K562 (cell line): ENCODE results near the gene CNOT11. TPM values are rescaled to one million over a fixed set of nuclear protein-coding genes. Genes with fewer than 3 reads are reported as not detected.
A peak's percentile ranks its signal among the peaks of the same experiment; 100 is the strongest.

Source experiments
- ERF ChIP-seq: fragments of 450-650 bp; formaldehyde crosslinking; IDR thresholded peaks from 2 replicates; pipeline ENCODE4 v1.4.0; 2020; ENCODE audit warnings: mild to moderate bottlenecking, mixed read lengths
- FOXA3 ChIP-seq, 2 experiments: fragments of 450-650 bp in 1 of 2; sonication (generic) in 1 of 2; formaldehyde crosslinking; IDR thresholded peaks in 1 of 2; conservative IDR thresholded peaks in 1 of 2; 2 replicates each; pipeline versions ENCODE4 v1.4.0 to v1.8.0; 2020 to 2022; ENCODE audit warnings: mild to moderate bottlenecking in 2 of 2, missing genetic modification reagents in 1 of 2
- GABPB2 ChIP-seq: fragments of 250-450 bp; sonication (Bioruptor Pico); conservative IDR thresholded peaks from 2 replicates; pipeline ENCODE4 v1.5.1; 2021; ENCODE audit warnings: mild to moderate bottlenecking
- HLTF ChIP-seq: fragments of 450-650 bp; IDR thresholded peaks from 2 replicates; pipeline ENCODE4 v1.6.1; 2016
- HNRNPL ChIP-seq: fragments of 200-400 bp; formaldehyde crosslinking; IDR thresholded peaks from 2 replicates; pipeline ENCODE4 v1.6.1; 2017; ENCODE audit warnings: low read depth, mild to moderate bottlenecking, low read length
- NFRKB ChIP-seq: fragments of 450-650 bp; IDR thresholded peaks from 2 replicates; pipeline ENCODE4 v1.6.1; 2016; ENCODE audit warnings: low read depth
- POU5F1 ChIP-seq: fragments of 150-350 bp; IDR thresholded peaks from 2 replicates; pipeline ENCODE4 v1.6.1; 2014; ENCODE audit warnings: borderline replicate concordance, low read length, low read depth, mild to moderate bottlenecking; ENCODE audit not compliant: partially characterized antibody
- SMC3 ChIP-seq: conservative IDR thresholded peaks from 2 replicates; pipeline ENCODE4 v1.6.1; 2011; ENCODE audit warnings: low read depth, low read length, improper control_type of control experiment; ENCODE audit not compliant: insufficient read depth
- TBL1XR1 ChIP-seq, 2 experiments: IDR thresholded peaks; 2 replicates each; pipeline ENCODE4 v1.6.1; 2012; ENCODE audit warnings: improper control_type of control experiment in 2 of 2, low read length in 2 of 2, mild to moderate bottlenecking in 1 of 2
- TCF7L2 ChIP-seq: fragments of 150-350 bp; IDR thresholded peaks from 2 replicates; pipeline ENCODE4 v1.6.1; 2016; ENCODE audit warnings: low read depth, mild to moderate bottlenecking, low read length, moderate library complexity
- polyA plus RNA-seq, 8 experiments: library from polyadenylated mRNA; depleted of rRNA in 4 of 8; stranded (reverse) in 5 of 8; unstranded in 3 of 8; fragments of >200 nt; fragmentation: Nextera tagmentation in 2 of 8; fragmentation: Illumina TruSeq in 1 of 8; extraction: Ambion mirVana in 2 of 8; extraction: Trizol in 1 of 8; gene quantifications; 2 replicates each; pipeline versions ENCODE4 v1.2.1 to v1.2.3, GENCODE V29; 2011 to 2014; ENCODE audit warnings: inconsistent platforms in 1 of 8, missing spikeins in 1 of 8
- total RNA-seq, 7 experiments: library from RNA; depleted of rRNA in 6 of 7; stranded (reverse); fragments of >200 nt in 6 of 7; fragmentation: Illumina TruSeq in 2 of 7; extraction: Trizol in 2 of 7; gene quantifications; 2 replicates each; pipeline versions ENCODE4 v1.2.1 to v1.2.3, GENCODE V29; 2011 to 2021; ENCODE audit warnings: low replicate concordance in 1 of 7
- TF ChIP-seq, protein P1 (sequence below): fragments of 250-450 bp; sonication (Bioruptor Pico); IDR thresholded peaks from 2 replicates; pipeline ENCODE4 v1.4.0; 2020
- TF ChIP-seq, protein P2 (sequence below): sonication (generic); formaldehyde crosslinking; IDR thresholded peaks from 2 replicates; pipeline ENCODE4 v1.8.0; 2022; ENCODE audit warnings: mild to moderate bottlenecking, low read depth, missing genetic modification reagents
- TF ChIP-seq, protein P3 (sequence below): fragments of 250-450 bp; sonication (Bioruptor Pico); IDR thresholded peaks from 2 replicates; pipeline ENCODE4 v1.5.0; 2021; ENCODE audit warnings: mild to moderate bottlenecking, borderline replicate concordance
- TF ChIP-seq, protein P4 (sequence below), 2 experiments: fragments of 450-650 bp; IDR thresholded peaks; 2 replicates each; pipeline ENCODE4 v1.6.1; 2018; ENCODE audit warnings: mild to moderate bottlenecking in 2 of 2, low read depth in 1 of 2; ENCODE audit not compliant: partially characterized antibody in 2 of 2

CNOT11 gene
- total and polyA plus RNA-seq, 9 of the 15 experiments (the other 6 are each of a cell fraction or from before 2014, with no cell fraction given), result 12.7 to 163 (median 64.2) TPM

DNA sequence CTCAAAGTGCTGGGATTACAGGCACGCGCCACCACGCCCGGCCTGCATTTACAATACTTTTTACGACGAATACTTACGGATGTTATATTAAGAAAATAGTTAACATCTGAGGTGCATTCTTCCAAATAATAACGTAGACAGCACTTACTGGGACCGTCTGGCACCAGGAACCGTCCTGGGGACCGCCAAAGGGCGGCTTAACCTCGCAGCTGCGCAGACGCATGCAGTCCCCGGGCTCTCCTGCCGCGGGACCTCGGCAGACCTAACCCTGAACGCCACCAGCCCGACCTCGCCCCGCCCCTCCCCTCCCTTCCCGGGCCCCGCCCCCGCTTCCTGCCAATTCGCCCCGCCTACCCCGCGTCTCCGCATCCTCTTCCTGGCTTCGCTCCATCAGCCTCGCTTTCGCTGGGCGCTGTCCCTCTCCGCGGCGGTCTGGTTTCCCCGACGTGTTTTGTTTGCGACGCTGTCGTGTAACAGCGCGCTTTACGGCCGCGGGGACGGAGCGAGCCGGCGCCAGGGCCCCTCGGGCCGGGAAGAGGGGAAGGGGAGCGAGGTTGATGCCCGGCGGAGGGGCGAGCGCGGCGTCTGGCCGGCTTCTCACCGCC is at the start of gene CNOT11 (continued):
- TF ChIP-seq, protein P1, sequence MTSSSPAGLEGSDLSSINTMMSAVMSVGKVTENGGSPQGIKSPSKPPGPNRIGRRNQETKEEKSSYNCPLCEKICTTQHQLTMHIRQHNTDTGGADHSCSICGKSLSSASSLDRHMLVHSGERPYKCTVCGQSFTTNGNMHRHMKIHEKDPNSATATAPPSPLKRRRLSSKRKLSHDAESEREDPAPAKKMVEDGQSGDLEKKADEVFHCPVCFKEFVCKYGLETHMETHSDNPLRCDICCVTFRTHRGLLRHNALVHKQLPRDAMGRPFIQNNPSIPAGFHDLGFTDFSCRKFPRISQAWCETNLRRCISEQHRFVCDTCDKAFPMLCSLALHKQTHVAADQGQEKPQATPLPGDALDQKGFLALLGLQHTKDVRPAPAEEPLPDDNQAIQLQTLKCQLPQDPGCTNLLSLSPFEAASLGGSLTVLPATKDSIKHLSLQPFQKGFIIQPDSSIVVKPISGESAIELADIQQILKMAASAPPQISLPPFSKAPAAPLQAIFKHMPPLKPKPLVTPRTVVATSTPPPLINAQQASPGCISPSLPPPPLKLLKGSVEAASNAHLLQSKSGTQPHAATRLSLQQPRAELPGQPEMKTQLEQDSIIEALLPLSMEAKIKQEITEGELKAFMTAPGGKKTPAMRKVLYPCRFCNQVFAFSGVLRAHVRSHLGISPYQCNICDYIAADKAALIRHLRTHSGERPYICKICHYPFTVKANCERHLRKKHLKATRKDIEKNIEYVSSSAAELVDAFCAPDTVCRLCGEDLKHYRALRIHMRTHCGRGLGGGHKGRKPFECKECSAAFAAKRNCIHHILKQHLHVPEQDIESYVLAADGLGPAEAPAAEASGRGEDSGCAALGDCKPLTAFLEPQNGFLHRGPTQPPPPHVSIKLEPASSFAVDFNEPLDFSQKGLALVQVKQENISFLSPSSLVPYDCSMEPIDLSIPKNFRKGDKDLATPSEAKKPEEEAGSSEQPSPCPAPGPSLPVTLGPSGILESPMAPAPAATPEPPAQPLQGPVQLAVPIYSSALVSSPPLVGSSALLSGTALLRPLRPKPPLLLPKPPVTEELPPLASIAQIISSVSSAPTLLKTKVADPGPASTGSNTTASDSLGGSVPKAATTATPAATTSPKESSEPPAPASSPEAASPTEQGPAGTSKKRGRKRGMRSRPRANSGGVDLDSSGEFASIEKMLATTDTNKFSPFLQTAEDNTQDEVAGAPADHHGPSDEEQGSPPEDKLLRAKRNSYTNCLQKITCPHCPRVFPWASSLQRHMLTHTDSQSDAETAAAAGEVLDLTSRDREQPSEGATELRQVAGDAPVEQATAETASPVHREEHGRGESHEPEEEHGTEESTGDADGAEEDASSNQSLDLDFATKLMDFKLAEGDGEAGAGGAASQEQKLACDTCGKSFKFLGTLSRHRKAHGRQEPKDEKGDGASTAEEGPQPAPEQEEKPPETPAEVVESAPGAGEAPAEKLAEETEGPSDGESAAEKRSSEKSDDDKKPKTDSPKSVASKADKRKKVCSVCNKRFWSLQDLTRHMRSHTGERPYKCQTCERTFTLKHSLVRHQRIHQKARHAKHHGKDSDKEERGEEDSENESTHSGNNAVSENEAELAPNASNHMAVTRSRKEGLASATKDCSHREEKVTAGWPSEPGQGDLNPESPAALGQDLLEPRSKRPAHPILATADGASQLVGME (CRISPR knock-in tag), result no peak
- no peak for TF ChIP-seq ERF
- TF ChIP-seq FOXA3 (CRISPR knock-in tag; conservative IDR thresholded peaks at IDR 0.05 in 1 of 2, IDR thresholded peaks at IDR 0.05 in 1 of 2), result no peak
- TF ChIP-seq, protein P2, sequence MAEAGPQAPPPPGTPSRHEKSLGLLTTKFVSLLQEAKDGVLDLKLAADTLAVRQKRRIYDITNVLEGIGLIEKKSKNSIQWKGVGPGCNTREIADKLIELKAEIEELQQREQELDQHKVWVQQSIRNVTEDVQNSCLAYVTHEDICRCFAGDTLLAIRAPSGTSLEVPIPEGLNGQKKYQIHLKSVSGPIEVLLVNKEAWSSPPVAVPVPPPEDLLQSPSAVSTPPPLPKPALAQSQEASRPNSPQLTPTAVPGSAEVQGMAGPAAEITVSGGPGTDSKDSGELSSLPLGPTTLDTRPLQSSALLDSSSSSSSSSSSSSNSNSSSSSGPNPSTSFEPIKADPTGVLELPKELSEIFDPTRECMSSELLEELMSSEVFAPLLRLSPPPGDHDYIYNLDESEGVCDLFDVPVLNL (CRISPR knock-in tag), result no peak
- TF ChIP-seq NFRKB, result no peak
- TF ChIP-seq HNRNPL, result no peak
- no peak for TF ChIP-seq TCF7L2
- TF ChIP-seq HLTF, result no peak
- TF ChIP-seq, protein P3, sequence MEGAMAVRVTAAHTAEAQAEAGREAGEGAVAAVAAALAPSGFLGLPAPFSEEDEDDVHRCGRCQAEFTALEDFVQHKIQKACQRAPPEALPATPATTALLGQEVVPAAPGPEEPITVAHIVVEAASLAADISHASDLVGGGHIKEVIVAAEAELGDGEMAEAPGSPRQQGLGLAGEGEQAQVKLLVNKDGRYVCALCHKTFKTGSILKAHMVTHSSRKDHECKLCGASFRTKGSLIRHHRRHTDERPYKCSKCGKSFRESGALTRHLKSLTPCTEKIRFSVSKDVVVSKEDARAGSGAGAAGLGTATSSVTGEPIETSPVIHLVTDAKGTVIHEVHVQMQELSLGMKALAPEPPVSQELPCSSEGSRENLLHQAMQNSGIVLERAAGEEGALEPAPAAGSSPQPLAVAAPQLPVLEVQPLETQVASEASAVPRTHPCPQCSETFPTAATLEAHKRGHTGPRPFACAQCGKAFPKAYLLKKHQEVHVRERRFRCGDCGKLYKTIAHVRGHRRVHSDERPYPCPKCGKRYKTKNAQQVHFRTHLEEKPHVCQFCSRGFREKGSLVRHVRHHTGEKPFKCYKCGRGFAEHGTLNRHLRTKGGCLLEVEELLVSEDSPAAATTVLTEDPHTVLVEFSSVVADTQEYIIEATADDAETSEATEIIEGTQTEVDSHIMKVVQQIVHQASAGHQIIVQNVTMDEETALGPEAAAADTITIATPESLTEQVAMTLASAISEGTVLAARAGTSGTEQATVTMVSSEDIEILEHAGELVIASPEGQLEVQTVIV (CRISPR knock-in tag), result peak; percentile 99
- TF ChIP-seq TBL1XR1 (IDR thresholded peaks at IDR 0.05; ENCODE audit: low read length in 2 of 2), result no peak; a peak in 1 of 4 replicates
- no peak for TF ChIP-seq SMC3
- TF ChIP-seq, protein P4, sequence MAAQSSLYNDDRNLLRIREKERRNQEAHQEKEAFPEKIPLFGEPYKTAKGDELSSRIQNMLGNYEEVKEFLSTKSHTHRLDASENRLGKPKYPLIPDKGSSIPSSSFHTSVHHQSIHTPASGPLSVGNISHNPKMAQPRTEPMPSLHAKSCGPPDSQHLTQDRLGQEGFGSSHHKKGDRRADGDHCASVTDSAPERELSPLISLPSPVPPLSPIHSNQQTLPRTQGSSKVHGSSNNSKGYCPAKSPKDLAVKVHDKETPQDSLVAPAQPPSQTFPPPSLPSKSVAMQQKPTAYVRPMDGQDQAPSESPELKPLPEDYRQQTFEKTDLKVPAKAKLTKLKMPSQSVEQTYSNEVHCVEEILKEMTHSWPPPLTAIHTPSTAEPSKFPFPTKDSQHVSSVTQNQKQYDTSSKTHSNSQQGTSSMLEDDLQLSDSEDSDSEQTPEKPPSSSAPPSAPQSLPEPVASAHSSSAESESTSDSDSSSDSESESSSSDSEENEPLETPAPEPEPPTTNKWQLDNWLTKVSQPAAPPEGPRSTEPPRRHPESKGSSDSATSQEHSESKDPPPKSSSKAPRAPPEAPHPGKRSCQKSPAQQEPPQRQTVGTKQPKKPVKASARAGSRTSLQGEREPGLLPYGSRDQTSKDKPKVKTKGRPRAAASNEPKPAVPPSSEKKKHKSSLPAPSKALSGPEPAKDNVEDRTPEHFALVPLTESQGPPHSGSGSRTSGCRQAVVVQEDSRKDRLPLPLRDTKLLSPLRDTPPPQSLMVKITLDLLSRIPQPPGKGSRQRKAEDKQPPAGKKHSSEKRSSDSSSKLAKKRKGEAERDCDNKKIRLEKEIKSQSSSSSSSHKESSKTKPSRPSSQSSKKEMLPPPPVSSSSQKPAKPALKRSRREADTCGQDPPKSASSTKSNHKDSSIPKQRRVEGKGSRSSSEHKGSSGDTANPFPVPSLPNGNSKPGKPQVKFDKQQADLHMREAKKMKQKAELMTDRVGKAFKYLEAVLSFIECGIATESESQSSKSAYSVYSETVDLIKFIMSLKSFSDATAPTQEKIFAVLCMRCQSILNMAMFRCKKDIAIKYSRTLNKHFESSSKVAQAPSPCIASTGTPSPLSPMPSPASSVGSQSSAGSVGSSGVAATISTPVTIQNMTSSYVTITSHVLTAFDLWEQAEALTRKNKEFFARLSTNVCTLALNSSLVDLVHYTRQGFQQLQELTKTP (IDR thresholded peaks at IDR 0.05; ENCODE audit: low read depth in 1 of 2, partially characterized antibody in 2 of 2), result peak in 1 of 2 experiments; percentile 25
- no peak for TF ChIP-seq POU5F1
- no peak for TF ChIP-seq GABPB2 (CRISPR knock-in tag)
